ENCODE results near the gene TREML1. TPM values are rescaled to one million over a fixed set of nuclear protein-coding genes. Genes with fewer than 3 reads are reported as not detected.

TREML1 gene
- total and polyA plus RNA-seq, 9 of the 15 experiments (the other 6 are each of a cell fraction or from before 2014, with no cell fraction given), result not detected

- TF ChIP-seq TAF1 (IDR thresholded peaks at IDR 0.05; ENCODE audit: control insufficient read depth, extremely low read depth, insufficient read depth, low read length, severe bottlenecking) (no peak), ZNF57 (CRISPR knock-in tag; IDR thresholded peaks at IDR 0.05) (no peak), CC2D1A (IDR thresholded peaks at IDR 0.05) (no peak), CCAR2 (IDR thresholded peaks at IDR 0.05; ENCODE audit: low read depth, low read length) (no peak), TRIM25 (IDR thresholded peaks at IDR 0.05; ENCODE audit: borderline replicate concordance) (no peak), ZNF395 (CRISPR knock-in tag; IDR thresholded peaks at IDR 0.05) (no peak), TEAD1 (CRISPR knock-in tag; IDR thresholded peaks at IDR 0.05) (no peak), HNRNPK (IDR thresholded peaks at IDR 0.05; ENCODE audit: low read depth, low read length, poor library complexity, severe bottlenecking) (no peak)
Measured at GRCh38 chr6:41161380-41161779, 7.2 kb upstream of the TREML1 start (continued).

All from K562 (cell line).